Skeletal muscle satellite cell (primary cell): Measurements from ENCODE around the gene FCN1.
"Not testable (repeated sequence)": the region's sequence is repeated elsewhere in the genome, so short reads cannot be mapped to it uniquely, and the experiment has no call there.

Experiments used
- H3K27me3 ChIP-seq: 2 replicates; pipeline ENCODE4 v1.7.0; 2013; ENCODE audit warnings: low read length; ENCODE audit not compliant: control insufficient read depth, insufficient read depth
- H3K36me3 ChIP-seq: 2 replicates; pipeline ENCODE4 v1.7.0; 2013; ENCODE audit warnings: mild to moderate bottlenecking, control low read depth, low read length; ENCODE audit not compliant: insufficient read depth
- H3K4me1 ChIP-seq: 2 replicates; pipeline ENCODE4 v1.7.0; 2013; ENCODE audit warnings: low read length; ENCODE audit not compliant: control insufficient read depth, insufficient read depth
- H3K4me2 ChIP-seq: 2 replicates; pipeline ENCODE4 v1.7.0; 2013; ENCODE audit warnings: mild to moderate bottlenecking, low read length
- H3K4me3 ChIP-seq: 2 replicates; pipeline ENCODE4 v1.7.0; 2013; ENCODE audit warnings: low read length
- H3K9ac ChIP-seq: 2 replicates; pipeline ENCODE4 v1.7.0; 2013; ENCODE audit warnings: mild to moderate bottlenecking, low read depth, low read length, moderate library complexity
- H3K9me3 ChIP-seq: replicated peaks from 2 replicates; pipeline ENCODE4 v1.7.0; 2013; ENCODE audit warnings: mild to moderate bottlenecking, control low read depth, low read length

FCN1 gene

GRCh38 chr9:134960701-134961181, 43.0 kb upstream of the FCN1 start:
- no peak overlapping the region for H3K9ac ChIP-seq
- H3K4me1 ChIP-seq, result no peaks in the 10 kb centered on the region
- no peaks in the 10 kb centered on the region for H3K9me3 ChIP-seq
- H3K27me3 ChIP-seq, result peaks cover 27% of the 10 kb centered on the region
- H3K4me2 ChIP-seq, result no peak overlapping the region
- no peak overlapping the region for H3K4me3 ChIP-seq
- no peaks in the 10 kb centered on the region for H3K36me3 ChIP-seq

- H3K36me3 ChIP-seq, result no peaks in the 10 kb centered on the region
- no peak overlapping the region for H3K4me2 ChIP-seq
- no peaks in the 10 kb centered on the region for H3K9me3 ChIP-seq
- peaks cover 29% of the 10 kb centered on the region for H3K27me3 ChIP-seq
- no peaks in the 10 kb centered on the region for H3K4me1 ChIP-seq
- H3K9ac ChIP-seq, result no peak overlapping the region
- H3K4me3 ChIP-seq, result no peak overlapping the region
Observed at GRCh38 chr9:134959971-134960310, 42.2 kb upstream of the FCN1 start.

GRCh38 chr9:134959126-134959970, 41.6 kb upstream of the FCN1 start:
- Histone ChIP-seq H3K4me2 (no peak overlapping the region), H3K27me3 (peaks cover 29% of the 10 kb centered on the region), H3K36me3 (no peaks in the 10 kb centered on the region), H3K4me1 (no peaks in the 10 kb centered on the region), H3K4me3 (no peak overlapping the region), H3K9me3 (no peaks in the 10 kb centered on the region), H3K9ac (no peak overlapping the region)

GRCh38 chr9:134957945-134958227, 40.2 kb upstream of the FCN1 start:
- Histone ChIP-seq H3K27me3 (peaks cover 29% of the 10 kb centered on the region), H3K36me3 (no peaks in the 10 kb centered on the region), H3K9ac (no peak overlapping the region), H3K9me3 (no peaks in the 10 kb centered on the region), H3K4me2 (no peak overlapping the region), H3K4me1 (no peaks in the 10 kb centered on the region), H3K4me3 (no peak overlapping the region)

GRCh38 chr9:134957165-134957944, 39.6 kb upstream of the FCN1 start:
- peaks cover 29% of the 10 kb centered on the region for H3K27me3 ChIP-seq
- no peaks in the 10 kb centered on the region for H3K4me1 ChIP-seq
- H3K4me2 ChIP-seq, result no peak overlapping the region
- H3K4me3 ChIP-seq, result no peak overlapping the region
- no peaks in the 10 kb centered on the region for H3K9me3 ChIP-seq
- no peaks in the 10 kb centered on the region for H3K36me3 ChIP-seq
- H3K9ac ChIP-seq, result no peak overlapping the region

GRCh38 chr9:134956387-134956786, 38.7 kb upstream of the FCN1 start:
- H3K4me2 ChIP-seq, H3K9me3 ChIP-seq, H3K36me3 ChIP-seq, H3K4me3 ChIP-seq, H3K4me1 ChIP-seq, H3K9ac ChIP-seq: not testable (repeated sequence)
- peaks cover 20% of the 10 kb centered on the region for H3K27me3 ChIP-seq

- Histone ChIP-seq H3K36me3 (no peaks in the 10 kb centered on the region), H3K4me3 (no peak overlapping the region), H3K4me2 (no peak overlapping the region), H3K9ac (no peak overlapping the region), H3K4me1 (no peaks in the 10 kb centered on the region), H3K9me3 (no peaks in the 10 kb centered on the region), H3K27me3 (peaks cover 16% of the 10 kb centered on the region)
Observed at GRCh38 chr9:134955801-134956200, 38.1 kb upstream of the FCN1 start.

- no peaks in the 10 kb centered on the region for H3K9me3 ChIP-seq
- no peaks in the 10 kb centered on the region for H3K36me3 ChIP-seq
- peaks cover 10% of the 10 kb centered on the region for H3K27me3 ChIP-seq
- no peak overlapping the region for H3K9ac ChIP-seq
- no peak overlapping the region for H3K4me2 ChIP-seq
- no peak overlapping the region for H3K4me3 ChIP-seq
- no peaks in the 10 kb centered on the region for H3K4me1 ChIP-seq
Observed at GRCh38 chr9:134955156-134955555, 37.4 kb upstream of the FCN1 start.

GRCh38 chr9:134951994-134952393, 34.3 kb upstream of the FCN1 start:
- H3K27me3 ChIP-seq, result peaks cover 20% of the 10 kb centered on the region
- H3K4me1 ChIP-seq, result no peaks in the 10 kb centered on the region
- no peaks in the 10 kb centered on the region for H3K9me3 ChIP-seq
- H3K9ac ChIP-seq, result no peak overlapping the region
- no peak overlapping the region for H3K4me3 ChIP-seq
- no peak overlapping the region for H3K4me2 ChIP-seq
- H3K36me3 ChIP-seq, result no peaks in the 10 kb centered on the region

GRCh38 chr9:134951461-134951860, 33.7 kb upstream of the FCN1 start:
- no peaks in the 10 kb centered on the region for H3K9me3 ChIP-seq
- H3K27me3 ChIP-seq, result peaks cover 22% of the 10 kb centered on the region
- H3K9ac ChIP-seq, result no peak overlapping the region
- no peak overlapping the region for H3K4me2 ChIP-seq
- no peaks in the 10 kb centered on the region for H3K4me1 ChIP-seq
- H3K4me3 ChIP-seq, result no peak overlapping the region
- H3K36me3 ChIP-seq, result no peaks in the 10 kb centered on the region

- no peak overlapping the region for H3K9ac ChIP-seq
- H3K4me1 ChIP-seq, result no peaks in the 10 kb centered on the region
- no peak overlapping the region for H3K4me3 ChIP-seq
- no peaks in the 10 kb centered on the region for H3K9me3 ChIP-seq
- H3K36me3 ChIP-seq, result no peaks in the 10 kb centered on the region
- no peak overlapping the region for H3K4me2 ChIP-seq
- peaks cover 19% of the 10 kb centered on the region for H3K27me3 ChIP-seq
Observed at GRCh38 chr9:134950386-134951210, 32.9 kb upstream of the FCN1 start.
